HG03432 (cell line): ENCODE measurements around the gene SETD2.
"Not testable (repeated sequence)": the region's sequence is repeated elsewhere in the genome, so short reads cannot be mapped to it uniquely, and the experiment has no call there.

ENCODE experiments used
- ATAC-seq: cut with Tn5 transposase; IDR thresholded peaks from one replicate; pipeline ENCODE4 v1.9.1; 2021; ENCODE audit warnings: mild to moderate bottlenecking, moderate library complexity; ENCODE audit not compliant: unreplicated experiment

The SETD2 gene

GRCh38 chr3:47042231-47042791 lies 121.6 kb downstream of the SETD2 start:
- ATAC-seq = no peak

GRCh38 chr3:47041114-47041513 lies 122.8 kb downstream of the SETD2 start:
- no peak for ATAC-seq

GRCh38 chr3:47037302-47037701 lies 126.6 kb downstream of the SETD2 start:
- not testable (repeated sequence) for ATAC-seq

GRCh38 chr3:47036145-47036544 lies 127.8 kb downstream of the SETD2 start:
- ATAC-seq = no peak

GRCh38 chr3:47035645-47036044 lies 128.3 kb downstream of the SETD2 start:
- ATAC-seq = no peak

- ATAC-seq = no peak
Measured at GRCh38 chr3:47034868-47035489, 128.9 kb downstream of the SETD2 start.

- ATAC-seq = not testable (repeated sequence)
Measured at GRCh38 chr3:47031041-47031440, 132.9 kb downstream of the SETD2 start.

GRCh38 chr3:47028667-47029066 lies 135.2 kb downstream of the SETD2 start:
- no peak for ATAC-seq

GRCh38 chr3:47028146-47028545 lies 135.8 kb downstream of the SETD2 start:
- no peak for ATAC-seq

- not testable (repeated sequence) for ATAC-seq
Measured at GRCh38 chr3:47026432-47026831, 137.5 kb downstream of the SETD2 start.

- ATAC-seq = no peak
Measured at GRCh38 chr3:47024932-47025331, 139.0 kb downstream of the SETD2 start.

- ATAC-seq = no peak
Measured at GRCh38 chr3:47022641-47023071, 141.3 kb downstream of the SETD2 start.

GRCh38 chr3:47020311-47020710 lies 143.6 kb downstream of the SETD2 start:
- no peak for ATAC-seq

GRCh38 chr3:47019201-47019600 lies 144.7 kb downstream of the SETD2 start:
- peak; percentile 60 for ATAC-seq

GRCh38 chr3:47018269-47018611 lies 145.7 kb downstream of the SETD2 start:
- no peak for ATAC-seq

GRCh38 chr3:47017504-47018268 lies 146.2 kb downstream of the SETD2 start:
- ATAC-seq = no peak

- peak; percentile 52 for ATAC-seq
Measured at GRCh38 chr3:47016934-47017435, 146.9 kb downstream of the SETD2 start.

GRCh38 chr3:47016086-47016933 lies 147.6 kb downstream of the SETD2 start:
- ATAC-seq = no peak

GRCh38 chr3:47015151-47015550 lies 148.8 kb downstream of the SETD2 start:
- ATAC-seq = no peak

GRCh38 chr3:47014036-47014435 lies 149.9 kb downstream of the SETD2 start:
- ATAC-seq = no peak

GRCh38 chr3:47013231-47013630 lies 150.7 kb downstream of the SETD2 start:
- ATAC-seq = no peak
